ENCODE results near the gene SPIN1.

DNA sequence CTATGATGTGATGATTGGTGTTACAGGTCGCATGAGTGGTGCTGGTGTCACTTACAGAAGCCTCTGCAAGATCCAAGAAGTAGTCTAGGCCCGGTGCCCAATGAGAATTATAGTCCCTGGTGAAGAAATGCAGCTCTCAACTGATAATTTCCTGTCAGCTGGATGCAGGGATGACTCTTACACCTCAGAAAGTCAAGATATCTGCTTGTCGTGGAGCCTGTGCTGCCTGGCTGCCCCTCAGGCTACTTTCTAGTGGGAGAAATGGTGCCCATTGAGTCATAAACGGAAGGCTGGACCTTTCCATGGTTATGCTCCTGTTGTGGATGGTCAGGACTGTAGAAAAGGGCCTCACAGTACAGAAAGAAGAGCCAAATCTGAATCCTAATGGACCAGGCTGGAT lies 99.9 kb downstream of the SPIN1 start:
- TF ChIP-seq, protein P1, sequence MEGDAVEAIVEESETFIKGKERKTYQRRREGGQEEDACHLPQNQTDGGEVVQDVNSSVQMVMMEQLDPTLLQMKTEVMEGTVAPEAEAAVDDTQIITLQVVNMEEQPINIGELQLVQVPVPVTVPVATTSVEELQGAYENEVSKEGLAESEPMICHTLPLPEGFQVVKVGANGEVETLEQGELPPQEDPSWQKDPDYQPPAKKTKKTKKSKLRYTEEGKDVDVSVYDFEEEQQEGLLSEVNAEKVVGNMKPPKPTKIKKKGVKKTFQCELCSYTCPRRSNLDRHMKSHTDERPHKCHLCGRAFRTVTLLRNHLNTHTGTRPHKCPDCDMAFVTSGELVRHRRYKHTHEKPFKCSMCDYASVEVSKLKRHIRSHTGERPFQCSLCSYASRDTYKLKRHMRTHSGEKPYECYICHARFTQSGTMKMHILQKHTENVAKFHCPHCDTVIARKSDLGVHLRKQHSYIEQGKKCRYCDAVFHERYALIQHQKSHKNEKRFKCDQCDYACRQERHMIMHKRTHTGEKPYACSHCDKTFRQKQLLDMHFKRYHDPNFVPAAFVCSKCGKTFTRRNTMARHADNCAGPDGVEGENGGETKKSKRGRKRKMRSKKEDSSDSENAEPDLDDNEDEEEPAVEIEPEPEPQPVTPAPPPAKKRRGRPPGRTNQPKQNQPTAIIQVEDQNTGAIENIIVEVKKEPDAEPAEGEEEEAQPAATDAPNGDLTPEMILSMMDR (IDR thresholded peaks at IDR 0.05), result no peak
- TF ChIP-seq POLR2A (IDR thresholded peaks at IDR 0.05), result no peak
